AML-193 (cell line): Measurements from ENCODE around the gene MRPL28.
A peak's percentile ranks its signal among the peaks of the same experiment; 100 is the strongest.
"Not testable (repeated sequence)": the region's sequence is repeated elsewhere in the genome, so short reads cannot be mapped to it uniquely, and the experiment has no call there.

Experiments
- DNase-seq, 2 experiments: peaks; one replicate each; lab custom pipeline; 2025; lab: John Stamatoyannopoulos, UW

The MRPL28 gene

GRCh38 chr16:359067-359763 is 11.1 kb downstream of the MRPL28 start:
- no peak for DNase-seq

GRCh38 chr16:356741-357140 is 13.6 kb downstream of the MRPL28 start:
- no peak for DNase-seq

- DNase-seq, result no peak
Observed at GRCh38 chr16:354971-355461, 15.3 kb downstream of the MRPL28 start.

GRCh38 chr16:354291-354881 is 16.0 kb downstream of the MRPL28 start:
- DNase-seq, result no peak

- no peak for DNase-seq
Observed at GRCh38 chr16:353404-354290, 16.7 kb downstream of the MRPL28 start.

GRCh38 chr16:352547-353403 is 17.6 kb downstream of the MRPL28 start, which contains the start of gene AXIN1:
Gene AXIN1, minus strand, starts transcription at chr16:352723. Its CDS starts 5,698 bp downstream, at chr16:347025.
- peak; percentile 69 to 73 for DNase-seq

- DNase-seq, result no peak
Observed at GRCh38 chr16:351804-352520, 18.4 kb downstream of the MRPL28 start.

- no peak for DNase-seq
Observed at GRCh38 chr16:350203-350602, 20.1 kb downstream of the MRPL28 start.

- no peak for DNase-seq
Observed at GRCh38 chr16:349211-349610, 21.1 kb downstream of the MRPL28 start.

GRCh38 chr16:348495-348894 is 21.8 kb downstream of the MRPL28 start:
- DNase-seq, result not testable (repeated sequence)

- no peak for DNase-seq
Observed at GRCh38 chr16:347203-347602, 23.1 kb downstream of the MRPL28 start.

- DNase-seq, result no peak
Observed at GRCh38 chr16:346587-346986, 23.8 kb downstream of the MRPL28 start.

- DNase-seq, result no peak
Observed at GRCh38 chr16:345772-346171, 24.6 kb downstream of the MRPL28 start.

- peak; percentile 24 to 31 for DNase-seq
Observed at GRCh38 chr16:342455-343213, 27.7 kb downstream of the MRPL28 start.

- DNase-seq, result not testable (repeated sequence)
Observed at GRCh38 chr16:341974-342336, 28.4 kb downstream of the MRPL28 start.

- DNase-seq, result not testable (repeated sequence)
Observed at GRCh38 chr16:341095-341973, 29.0 kb downstream of the MRPL28 start.

- DNase-seq, result no peak
Observed at GRCh38 chr16:340370-341091, 29.8 kb downstream of the MRPL28 start.

- DNase-seq, result peak; percentile 71 to 73
Observed at GRCh38 chr16:339680-340079, 30.7 kb downstream of the MRPL28 start.
